HG03045 (cell line): Measurements from ENCODE around the gene POLD3.

ENCODE experiments used
- ATAC-seq: cut with Tn5 transposase; IDR thresholded peaks from one replicate; pipeline ENCODE4 v1.9.1; 2021; ENCODE audit warnings: mild to moderate bottlenecking, moderate library complexity; ENCODE audit not compliant: unreplicated experiment

The POLD3 gene, protein sequence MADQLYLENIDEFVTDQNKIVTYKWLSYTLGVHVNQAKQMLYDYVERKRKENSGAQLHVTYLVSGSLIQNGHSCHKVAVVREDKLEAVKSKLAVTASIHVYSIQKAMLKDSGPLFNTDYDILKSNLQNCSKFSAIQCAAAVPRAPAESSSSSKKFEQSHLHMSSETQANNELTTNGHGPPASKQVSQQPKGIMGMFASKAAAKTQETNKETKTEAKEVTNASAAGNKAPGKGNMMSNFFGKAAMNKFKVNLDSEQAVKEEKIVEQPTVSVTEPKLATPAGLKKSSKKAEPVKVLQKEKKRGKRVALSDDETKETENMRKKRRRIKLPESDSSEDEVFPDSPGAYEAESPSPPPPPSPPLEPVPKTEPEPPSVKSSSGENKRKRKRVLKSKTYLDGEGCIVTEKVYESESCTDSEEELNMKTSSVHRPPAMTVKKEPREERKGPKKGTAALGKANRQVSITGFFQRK

DNA sequence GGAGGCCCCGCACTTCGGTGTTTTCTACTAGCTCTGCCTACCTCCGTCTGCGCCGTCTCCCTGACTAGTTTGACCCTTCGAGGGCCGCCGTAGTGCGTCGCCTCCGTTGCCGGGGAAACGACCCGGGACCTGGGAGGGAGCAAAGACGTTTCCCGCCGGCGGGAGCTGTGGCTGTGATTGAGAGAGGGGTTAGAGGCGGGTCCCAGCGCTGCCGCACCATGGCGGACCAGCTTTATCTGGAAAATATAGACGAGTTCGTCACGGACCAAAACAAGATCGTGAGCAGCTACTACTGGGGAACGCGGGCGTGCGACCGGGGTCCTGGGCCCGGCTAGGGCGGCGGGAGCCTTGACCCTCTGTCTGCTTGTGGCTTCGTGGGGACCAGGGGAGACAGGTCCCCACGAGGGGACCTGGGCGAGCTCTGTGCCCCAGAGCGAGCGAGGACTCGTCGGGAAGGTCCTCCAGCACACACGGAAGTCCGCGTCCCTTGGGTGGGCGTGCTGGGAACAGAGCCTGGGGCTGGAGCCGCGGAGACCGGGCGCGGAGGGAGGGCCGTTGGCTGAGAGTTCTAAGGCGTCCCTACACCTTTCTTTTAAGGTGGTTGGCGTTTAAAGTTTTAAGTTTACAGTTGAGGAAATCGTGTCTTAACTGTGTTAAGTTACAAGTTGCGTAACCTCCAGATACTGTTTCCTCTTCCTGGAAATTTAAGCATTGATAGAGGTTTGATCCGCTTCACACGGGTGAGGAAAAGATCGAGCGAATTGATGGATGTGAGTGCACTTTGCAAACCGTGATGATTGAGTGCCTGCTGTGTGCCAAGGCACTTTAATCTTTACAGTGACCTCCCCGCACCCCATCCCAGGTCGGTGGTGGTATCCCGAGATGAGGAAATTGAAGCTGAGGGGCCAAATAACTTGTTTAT lies at the start of gene POLD3:
Gene POLD3 (plus strand): TSS at position 142 of the 922 bp plus-strand sequence. CDS start 77 bp downstream, at position 219.
- ATAC-seq = peak; percentile 93

DNA sequence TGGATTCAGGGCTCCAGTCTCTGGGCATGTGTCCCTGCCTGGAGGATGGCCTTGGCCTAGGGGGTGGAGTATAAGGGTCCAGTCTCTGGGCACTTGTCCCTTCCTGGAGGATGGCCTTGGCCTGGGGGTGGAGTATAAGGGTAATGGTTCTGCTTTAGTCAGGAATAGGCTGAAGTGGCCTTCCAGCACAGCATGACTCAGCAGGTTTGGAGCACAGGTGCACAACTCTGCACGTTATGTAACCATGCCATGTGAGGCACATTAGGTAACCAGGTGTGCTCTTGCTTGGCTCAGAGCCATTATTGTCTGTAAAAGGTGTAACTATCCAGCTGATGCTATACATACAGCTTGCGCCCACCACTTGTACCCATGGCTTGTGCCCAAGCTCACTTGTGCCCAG lies 48.4 kb upstream of the POLD3 start:
- no peak for ATAC-seq

DNA sequence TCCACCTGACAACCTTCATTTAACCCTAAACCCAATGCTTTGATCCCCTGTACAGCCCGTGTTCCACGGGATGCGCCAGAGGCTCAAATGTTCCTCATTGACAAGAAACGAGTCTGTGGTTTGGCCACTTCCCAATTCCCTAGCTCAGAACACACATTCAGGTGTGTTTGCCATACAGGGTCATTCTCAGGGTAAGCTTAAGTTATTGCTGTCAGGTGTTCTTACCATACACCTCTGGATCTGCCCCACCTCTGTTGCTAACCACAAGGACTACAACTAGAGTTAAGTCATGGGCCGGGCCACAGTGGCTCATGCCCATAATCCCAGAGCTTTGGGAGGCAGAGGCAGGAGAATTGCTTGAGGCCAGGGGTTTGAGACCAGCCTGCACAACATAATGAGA lies 45.6 kb upstream of the POLD3 start:
- no peak for ATAC-seq

DNA sequence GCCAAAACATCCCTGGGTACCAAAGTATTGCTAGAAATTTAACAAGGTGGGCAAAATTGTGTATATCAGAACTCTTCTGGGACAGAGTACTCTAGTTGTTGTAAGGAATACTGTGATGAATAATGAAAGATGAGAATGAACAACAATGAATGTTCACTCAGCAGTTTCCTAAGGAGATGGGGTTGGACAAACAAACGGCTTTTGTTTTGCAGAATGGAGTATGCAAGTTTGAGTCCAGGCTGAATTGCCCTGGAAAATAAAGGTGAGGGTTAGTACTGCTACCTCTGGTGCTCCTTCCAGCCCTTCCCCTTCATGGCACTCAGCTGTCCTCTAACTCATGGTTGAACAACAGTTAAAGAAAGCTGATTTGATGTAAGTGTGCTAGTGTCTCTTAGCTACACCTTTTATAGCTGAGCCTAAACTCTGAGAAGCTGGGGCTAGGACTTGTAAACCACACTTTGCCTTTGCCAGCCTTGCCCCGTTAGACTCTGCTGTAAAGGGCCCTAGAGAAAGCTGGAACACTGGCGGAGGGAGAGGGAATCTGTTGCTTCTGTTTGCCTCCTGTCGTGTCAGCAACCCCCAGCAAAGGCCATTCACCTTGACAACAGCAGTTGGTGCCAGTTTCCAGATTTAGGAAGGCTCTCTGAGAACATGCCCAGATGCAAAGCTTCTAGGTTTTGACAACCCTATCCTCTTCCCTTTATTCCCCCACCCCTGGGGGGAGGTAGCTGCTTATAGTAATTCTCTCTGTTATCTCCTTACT lies 41.2 kb upstream of the POLD3 start:
- no peak for ATAC-seq

DNA sequence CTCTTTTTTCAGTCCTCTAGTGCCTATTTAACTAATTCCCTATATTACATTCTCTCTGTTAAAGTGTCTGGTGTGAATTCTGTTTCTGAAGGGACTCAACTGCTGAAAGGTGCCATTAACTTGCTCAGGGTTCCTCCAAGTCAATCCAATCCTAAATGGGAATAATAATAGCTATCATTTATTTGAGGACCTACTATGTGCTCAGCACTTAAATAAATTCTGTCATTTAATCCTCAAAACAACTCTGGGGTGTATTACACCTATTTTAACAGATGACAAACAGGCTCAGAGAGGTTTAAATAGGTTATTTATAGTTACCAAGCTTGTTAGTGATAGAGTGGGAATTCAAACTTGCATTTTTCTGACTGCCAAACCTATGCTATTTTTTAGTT lies 40.6 kb upstream of the POLD3 start:
- no peak for ATAC-seq

DNA sequence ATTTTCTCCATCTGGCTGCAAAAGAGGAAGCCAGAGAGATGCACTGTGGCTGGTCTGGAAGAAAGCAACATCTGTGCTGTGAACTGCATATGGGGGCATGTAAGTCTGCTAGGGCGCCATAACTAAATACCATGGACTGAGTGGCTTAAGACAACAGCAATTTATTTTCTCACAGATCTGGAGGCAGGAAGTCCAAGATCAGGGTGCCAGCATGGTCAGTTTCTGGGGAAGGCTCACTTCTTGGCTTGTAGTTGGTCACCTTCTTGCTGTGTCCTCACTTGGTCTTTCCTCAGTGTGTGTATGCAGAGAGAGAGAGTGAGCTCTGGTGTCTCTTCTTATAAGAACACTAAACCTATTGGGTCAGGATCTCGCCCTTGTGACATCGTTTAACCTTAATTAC lies 34.9 kb upstream of the POLD3 start:
- ATAC-seq = no peak

DNA sequence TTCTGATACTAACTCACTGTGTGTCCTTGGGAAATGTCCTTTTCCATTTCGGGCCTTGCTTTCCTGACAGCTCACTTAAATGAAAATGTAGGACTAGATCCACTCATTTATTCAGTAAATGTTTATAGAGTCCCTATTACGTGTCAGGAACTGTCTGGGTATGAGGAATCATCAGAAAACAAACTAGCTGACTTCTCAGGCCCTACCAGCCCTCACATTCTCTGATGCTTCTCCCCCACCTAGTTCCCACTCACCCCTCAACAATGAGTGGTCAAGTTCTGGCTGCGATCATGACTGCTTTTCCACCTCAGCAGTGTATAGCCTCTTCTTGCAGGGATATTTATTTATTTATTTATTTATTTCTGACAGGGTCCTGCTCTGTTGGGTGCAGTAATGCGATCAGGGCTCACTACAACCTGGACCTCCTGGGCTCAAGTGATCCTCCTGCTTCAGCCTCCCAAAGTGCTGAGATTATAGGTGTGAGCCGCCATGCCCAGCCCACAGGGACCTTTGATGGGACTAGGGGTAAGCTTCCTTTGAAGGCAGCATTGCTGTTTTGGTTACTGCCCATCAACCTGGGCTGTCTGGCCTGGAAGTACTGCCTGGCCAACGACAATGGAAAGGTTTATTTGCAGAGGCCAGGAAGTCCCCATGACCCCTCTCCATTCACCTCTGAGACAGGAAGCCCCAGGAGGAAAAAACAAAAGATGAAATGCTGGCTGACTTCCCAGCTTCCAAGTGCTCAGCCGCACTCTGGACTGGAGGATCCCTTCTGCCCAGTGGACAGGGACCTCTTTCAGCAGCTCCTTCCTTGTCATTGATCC lies 33.1 kb upstream of the POLD3 start:
- ATAC-seq = no peak

DNA sequence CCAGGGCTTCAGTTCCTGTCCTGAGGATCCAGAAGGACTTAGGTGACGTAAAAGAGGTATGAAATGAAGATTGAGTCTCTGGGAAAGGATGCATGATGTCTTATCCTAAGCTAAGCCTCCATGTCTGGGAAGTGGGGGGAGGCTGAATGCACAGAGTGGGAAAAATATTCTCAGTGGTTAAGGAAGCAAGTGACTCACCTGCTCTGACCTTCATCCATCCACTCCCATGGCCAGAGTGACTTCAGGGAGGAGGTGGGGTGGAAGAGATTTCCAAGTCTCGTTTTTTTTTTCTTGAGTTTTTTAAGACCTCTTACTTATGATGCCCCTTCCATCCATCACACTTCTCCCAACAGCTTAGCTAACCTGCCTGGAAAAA lies 32.5 kb upstream of the POLD3 start:
- no peak for ATAC-seq

DNA sequence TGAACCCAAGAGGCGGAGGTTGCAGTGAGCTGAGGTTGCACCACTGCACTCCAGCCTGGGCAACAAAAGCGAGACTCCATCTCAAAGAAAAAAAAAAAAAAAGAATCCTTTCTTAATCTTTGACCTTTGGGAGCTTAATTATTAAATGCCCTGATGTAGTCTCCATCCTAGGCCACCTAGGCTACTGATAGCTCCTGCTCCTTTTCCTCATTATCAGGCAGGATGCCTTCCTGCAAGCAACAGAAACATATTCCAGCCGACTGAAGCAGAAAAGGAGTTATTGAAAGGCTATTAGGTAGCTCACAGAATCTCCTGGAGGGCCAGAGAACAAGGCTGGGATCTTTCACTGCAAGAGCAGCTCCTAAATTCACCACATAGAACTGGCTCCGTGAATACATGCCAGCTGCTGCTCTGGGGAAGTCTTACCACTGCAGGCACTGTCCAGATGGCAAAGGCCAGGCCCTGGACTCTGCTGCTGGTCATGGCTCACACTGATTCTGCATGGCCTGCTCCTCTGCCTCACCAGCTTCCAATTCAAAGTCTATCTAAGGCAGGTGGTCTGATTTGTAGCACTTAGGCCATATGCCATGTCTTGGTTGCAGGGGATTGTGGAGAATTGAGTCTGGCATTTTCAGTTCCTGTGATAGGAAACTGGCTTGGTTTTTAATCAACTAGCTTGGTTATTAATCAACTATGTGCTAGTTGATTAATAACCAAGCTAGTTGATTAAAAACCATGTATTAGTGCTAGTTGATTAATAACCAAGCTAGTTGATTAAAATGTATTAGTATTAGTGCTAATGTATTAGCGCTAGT lies 26.0 kb upstream of the POLD3 start:
- ATAC-seq = no peak

DNA sequence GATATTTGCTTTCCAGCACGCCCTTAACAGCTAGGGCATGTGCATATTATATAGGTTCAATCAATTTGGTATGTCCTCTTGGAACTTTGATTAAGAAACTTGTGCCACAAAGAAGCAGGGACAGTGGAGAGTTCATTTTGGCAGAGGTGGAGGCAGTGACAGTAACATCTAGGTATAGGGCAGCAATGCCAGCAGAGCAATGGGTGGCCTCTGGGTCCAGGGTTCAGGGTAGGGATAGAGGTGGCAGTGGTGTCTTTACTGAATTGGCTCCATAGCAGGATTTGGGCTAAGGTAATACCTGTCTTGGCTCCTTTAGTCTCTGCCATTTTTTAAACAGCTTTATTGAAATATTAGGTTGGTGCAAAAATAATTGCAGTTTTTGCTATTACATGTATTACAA lies 24.4 kb upstream of the POLD3 start:
- no peak for ATAC-seq

DNA sequence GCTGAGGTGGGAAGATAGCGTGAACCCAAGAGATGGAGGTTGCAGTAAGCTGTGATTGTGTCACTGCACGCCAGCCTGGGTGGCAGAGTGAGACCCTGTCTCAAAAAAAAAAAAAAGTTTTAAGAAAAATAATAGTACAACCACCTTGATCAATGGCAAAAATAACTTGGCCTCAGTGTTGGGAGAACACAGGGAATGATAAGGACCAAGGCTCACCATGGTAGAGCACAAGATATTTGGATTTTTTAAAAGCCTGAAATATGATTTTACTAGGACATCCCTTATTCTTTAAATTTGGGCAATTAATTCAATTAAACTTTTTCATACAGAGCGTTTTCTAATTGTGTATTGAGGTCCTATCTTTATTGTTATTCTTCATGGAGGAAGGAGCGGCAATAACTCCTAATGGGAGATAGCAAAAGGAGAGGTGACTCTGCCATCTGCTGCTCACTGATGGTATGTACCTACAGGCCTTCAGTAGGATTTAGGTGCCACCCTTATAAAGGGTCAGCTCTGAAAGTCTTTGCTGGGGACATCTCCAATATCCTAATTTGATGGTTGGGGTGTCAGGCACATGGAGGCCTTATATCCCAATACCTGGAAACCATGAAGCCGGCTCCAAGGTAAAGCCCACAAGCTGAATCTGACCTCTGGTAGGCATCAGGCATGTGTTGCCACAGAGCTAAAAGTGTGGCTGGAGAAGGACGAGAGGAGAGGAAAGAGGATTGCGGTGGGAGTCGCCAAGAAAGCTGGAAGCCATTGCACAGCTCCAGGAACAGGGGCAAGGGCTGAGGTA lies 21.9 kb upstream of the POLD3 start:
- no peak for ATAC-seq

DNA sequence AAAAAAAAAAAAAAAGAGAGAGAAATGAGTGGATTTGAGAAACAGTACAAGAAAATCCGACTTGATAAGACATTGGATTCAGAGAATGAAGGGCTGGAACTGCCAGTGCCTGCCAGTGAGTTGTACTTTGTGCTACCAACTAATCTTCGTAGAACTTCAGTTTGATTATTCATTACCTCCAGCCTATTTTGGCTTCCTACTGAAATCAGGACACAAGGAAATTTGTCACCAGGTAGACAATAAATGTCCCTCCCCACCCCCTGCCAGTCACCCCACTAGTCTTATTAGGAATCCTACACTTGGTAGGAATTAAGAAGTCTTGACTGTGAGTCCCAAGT lies 21.4 kb upstream of the POLD3 start:
- ATAC-seq = no peak

DNA sequence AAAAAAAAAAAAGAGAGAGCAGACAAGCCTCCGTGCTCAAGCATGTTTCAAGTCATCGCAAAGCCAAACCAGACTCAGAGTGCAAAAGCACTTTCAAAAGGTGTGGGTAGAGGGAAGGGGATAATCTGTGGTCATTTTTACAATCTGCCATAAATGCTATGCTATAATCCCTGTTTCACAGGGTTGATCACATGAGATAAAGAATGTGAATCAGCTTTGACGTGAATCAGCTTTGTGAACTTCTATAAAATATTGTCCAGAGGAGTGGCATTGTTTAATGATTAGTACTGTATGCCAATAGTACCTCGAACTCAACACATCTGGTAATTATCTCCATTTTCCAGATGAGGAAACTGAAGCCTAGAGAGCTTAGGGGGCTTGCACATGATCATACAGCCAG lies 20.0 kb upstream of the POLD3 start:
- ATAC-seq = no peak

DNA sequence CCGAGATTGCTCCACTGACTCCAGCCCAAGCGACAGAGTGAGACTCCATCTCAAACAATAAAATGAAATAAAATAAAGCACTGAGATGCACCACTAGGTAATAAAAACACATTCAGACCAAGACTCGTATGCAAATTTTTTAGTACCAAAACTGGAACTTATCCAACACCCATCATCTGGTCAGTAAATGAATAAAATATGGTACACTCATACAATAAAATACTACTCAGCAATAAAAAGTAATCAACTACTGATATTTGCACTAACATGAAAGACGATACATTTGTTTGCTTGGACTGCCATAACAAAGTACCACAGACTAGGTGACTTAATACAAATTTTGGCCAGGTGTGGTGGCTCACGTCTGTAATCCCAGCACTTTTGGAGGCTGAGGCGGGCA lies 17.8 kb upstream of the POLD3 start:
- no peak for ATAC-seq

DNA sequence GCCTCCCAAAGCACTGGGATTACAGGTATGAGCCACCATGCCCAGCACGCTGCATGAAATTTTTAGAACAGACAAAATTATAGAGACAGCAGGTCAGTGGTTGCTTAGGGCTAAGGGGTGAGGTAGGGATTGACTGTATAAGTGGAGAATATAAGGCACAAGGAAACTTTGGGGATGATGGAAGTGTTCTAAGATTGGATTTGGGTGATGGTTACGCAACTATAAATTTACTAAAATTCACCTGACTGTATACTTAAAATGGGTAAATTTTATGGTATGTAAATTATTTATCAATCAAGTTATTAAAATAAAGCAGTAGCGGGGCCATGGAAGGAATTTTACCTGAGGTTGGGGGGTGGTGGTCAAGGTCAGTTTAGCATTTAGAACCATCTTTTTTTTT lies 16.4 kb upstream of the POLD3 start:
- ATAC-seq = no peak

DNA sequence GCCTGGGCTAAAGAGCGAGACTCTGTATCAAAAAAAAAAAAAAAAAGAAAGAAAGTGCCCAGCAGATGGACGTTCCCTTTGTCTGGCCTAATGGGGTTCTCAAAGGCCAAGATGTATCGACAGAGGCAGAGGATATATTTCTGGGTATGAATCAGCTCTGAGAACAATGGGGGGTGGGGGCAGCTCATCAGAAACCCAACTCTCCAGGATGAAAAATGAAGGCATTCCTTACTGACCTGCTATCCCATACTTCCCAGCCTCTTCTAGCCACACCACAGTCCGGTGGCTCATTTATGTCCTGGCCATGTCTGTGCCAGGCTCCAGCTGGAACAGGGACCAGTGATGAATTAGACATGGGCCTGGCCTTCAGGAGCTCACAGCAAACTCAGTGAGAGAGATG lies 15.2 kb upstream of the POLD3 start:
- ATAC-seq = no peak

DNA sequence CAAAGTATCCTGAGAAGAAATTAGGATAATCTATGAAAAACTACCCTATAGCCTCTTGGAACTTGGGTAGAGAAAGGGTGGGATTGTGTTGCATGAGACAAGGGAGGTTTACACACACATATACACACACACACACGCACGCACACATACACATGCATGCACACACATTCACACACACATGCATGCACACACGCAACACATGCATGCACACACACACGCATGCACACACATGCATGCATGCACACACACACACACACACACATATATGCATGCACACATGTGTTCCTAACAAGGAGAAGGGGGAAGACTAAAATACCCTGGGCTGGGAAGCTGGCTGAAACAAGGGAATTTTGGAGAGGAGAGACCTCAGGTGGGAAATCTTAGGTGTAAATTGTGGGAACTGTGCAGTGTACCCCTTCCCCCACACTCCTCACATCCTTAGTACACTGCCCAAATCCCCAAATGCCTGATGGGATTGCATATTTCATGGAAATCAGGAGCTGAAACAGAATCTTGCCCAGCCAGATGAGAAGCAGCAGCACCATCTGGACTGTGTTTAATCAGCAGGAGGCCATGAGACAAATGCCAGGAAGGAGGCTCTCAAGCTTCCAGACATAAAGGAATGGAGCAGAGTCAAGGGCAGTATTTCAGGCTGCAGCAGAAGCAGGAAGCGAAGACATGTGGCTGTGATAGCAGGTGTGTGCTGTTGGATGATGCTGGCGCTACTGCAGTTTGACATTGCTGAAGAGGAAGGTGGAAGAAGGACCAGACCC lies 14.6 kb upstream of the POLD3 start:
- no peak for ATAC-seq
